ENCODE measurements around the gene HOXD4. TPM values are rescaled to one million over a fixed set of nuclear protein-coding genes. Genes with fewer than 3 reads are reported as not detected.

The HOXD4 gene
- total and polyA plus RNA-seq, 10 of the 15 experiments (the other 5 are each of a cell fraction or from before 2014, with no cell fraction given), result 0.07 TPM; not detected in 9

DNA sequence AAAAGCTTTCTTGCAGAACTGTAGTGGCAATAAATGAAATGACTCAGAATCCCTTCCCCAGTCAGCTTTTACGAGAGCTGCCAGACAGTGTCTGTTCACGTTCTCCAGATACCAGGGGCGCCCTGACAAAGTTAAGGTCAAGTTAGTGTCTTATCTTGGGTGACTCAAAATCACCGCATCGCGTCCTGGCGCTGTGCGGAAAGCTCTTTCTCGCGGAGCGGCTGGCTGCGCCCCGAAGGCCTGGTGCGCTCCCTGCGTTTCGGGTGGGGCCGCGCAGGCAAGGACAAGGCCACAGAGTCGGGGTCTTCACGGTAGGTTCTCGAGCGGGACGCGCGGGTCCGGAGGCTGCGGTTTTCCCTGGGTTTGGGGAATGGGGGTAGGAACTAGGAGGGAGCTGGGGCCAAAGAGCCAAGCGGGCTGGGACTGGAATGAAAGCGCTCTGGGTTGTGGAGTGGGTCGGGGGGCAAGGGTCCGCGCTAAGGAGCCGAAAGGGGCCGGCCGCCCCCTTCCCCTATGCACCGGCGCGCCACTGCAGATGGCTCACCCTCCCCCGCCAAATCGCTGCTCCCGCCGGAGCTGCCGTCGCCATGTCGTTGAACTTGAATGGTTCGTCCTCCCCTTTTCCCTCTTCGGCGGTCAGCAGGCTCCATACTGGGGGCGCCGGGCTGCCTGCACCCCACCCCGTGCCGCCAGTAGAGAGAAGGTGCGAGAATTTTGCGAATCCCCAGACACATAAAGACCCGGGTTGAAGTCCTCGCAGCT, 46.9 kb upstream of the HOXD4 start:
- Histone ChIP-seq H3K4me1 (ENCODE audit: control insufficient read depth, insufficient read depth, low read length) (no peaks in the 10 kb centered on the region), H3K79me2 (ENCODE audit: control insufficient read depth, insufficient read depth, low read length) (no peaks in the 10 kb centered on the region), H2AFZ (ENCODE audit: control insufficient read depth, low read depth, low read length) (no peak overlapping the region), H3K4me2 (ENCODE audit: control insufficient read depth, insufficient read depth) (no peak overlapping the region), H3K27me3 (replicated peaks in 1 of 2; ENCODE audit: control insufficient read depth in 2 of 2, insufficient read depth in 2 of 2, low read length in 1 of 2) (peaks cover 18 to 35% of the 10 kb centered on the region in 2 experiments), H4K20me1 (ENCODE audit: control insufficient read depth, insufficient read depth) (no peaks in the 10 kb centered on the region), H3K36me3 (ENCODE audit: control insufficient read depth in 2 of 2, insufficient read depth in 2 of 2, low read length in 1 of 2) (no peaks in the 10 kb centered on the region), H3K9ac (ENCODE audit: control insufficient read depth, insufficient read depth, low read length) (no peak overlapping the region), H3K9me3 (replicated peaks; ENCODE audit: control insufficient read depth, insufficient read depth, low read length) (peaks cover 3% of the 10 kb centered on the region; the same call in 1 of the 3 replicates), H3K27ac (ENCODE audit: control insufficient read depth, insufficient read depth) (no peak overlapping the region), H3K4me3 (no peak overlapping the region)
- ChIA-PET SMC1A (ENCODE audit: uncharacterized antibody, unreplicated experiment) (no interaction called here), POLR2A (no interaction called here), CTCF (no interaction called here), RAD21 (ENCODE audit: unreplicated experiment) (no interaction called here)
- in situ Hi-C loops (cut with MboI), result no loop called here
- BruUV-seq (replicated peaks), result no TSS peak
- intact Hi-C loops (cut with micrococcal nuclease; ENCODE audit: unreplicated experiment), result no loop called here
- no peak for ATAC-seq
- FAIRE-seq, result no peak
- no peak for DNase-seq (ENCODE audit: low read depth, low spot score)
- WGBS (ENCODE audit: insufficient coverage, insufficient replicate concordance, low lambda C conversion rate, missing lambda C conversion rate), result 57% methylated on average over 48 of the region's 56 CpGs
- TF ChIP-seq RCOR1 (conservative IDR thresholded peaks at IDR 0.05; ENCODE audit: low read depth, low read length) (no peak), TCF12 (IDR thresholded peaks at IDR 0.05; ENCODE audit: low read depth, low read length) (no peak), PML (IDR thresholded peaks at IDR 0.05; ENCODE audit: low read length) (no peak), NR2F1 (conservative IDR thresholded peaks at IDR 0.05) (no peak), ZSCAN29 (IDR thresholded peaks at IDR 0.05) (no peak), MYB (IDR thresholded peaks at IDR 0.05; ENCODE audit: borderline replicate concordance, low read depth, low read length) (no peak), MTA2 (IDR thresholded peaks at IDR 0.05; ENCODE audit: low read depth) (no peak), TAF1 (IDR thresholded peaks at IDR 0.05; ENCODE audit: borderline replicate concordance, low read depth, low read length) (no peak), ZZZ3 (IDR thresholded peaks at IDR 0.05; ENCODE audit: control insufficient read depth, insufficient read length, low read depth) (no peak), FOXM1 (IDR thresholded peaks at IDR 0.05; ENCODE audit: low read depth, low read length) (no peak), EZH2 (IDR thresholded peaks at IDR 0.05; ENCODE audit: borderline replicate concordance, control insufficient read depth, low read depth, low read length) (no peak)
- TF ChIP-seq, protein P1, sequence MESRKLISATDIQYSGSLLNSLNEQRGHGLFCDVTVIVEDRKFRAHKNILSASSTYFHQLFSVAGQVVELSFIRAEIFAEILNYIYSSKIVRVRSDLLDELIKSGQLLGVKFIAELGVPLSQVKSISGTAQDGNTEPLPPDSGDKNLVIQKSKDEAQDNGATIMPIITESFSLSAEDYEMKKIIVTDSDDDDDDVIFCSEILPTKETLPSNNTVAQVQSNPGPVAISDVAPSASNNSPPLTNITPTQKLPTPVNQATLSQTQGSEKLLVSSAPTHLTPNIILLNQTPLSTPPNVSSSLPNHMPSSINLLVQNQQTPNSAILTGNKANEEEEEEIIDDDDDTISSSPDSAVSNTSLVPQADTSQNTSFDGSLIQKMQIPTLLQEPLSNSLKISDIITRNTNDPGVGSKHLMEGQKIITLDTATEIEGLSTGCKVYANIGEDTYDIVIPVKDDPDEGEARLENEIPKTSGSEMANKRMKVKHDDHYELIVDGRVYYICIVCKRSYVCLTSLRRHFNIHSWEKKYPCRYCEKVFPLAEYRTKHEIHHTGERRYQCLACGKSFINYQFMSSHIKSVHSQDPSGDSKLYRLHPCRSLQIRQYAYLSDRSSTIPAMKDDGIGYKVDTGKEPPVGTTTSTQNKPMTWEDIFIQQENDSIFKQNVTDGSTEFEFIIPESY (IDR thresholded peaks at IDR 0.05), result no peak
- TF ChIP-seq, protein P2, sequence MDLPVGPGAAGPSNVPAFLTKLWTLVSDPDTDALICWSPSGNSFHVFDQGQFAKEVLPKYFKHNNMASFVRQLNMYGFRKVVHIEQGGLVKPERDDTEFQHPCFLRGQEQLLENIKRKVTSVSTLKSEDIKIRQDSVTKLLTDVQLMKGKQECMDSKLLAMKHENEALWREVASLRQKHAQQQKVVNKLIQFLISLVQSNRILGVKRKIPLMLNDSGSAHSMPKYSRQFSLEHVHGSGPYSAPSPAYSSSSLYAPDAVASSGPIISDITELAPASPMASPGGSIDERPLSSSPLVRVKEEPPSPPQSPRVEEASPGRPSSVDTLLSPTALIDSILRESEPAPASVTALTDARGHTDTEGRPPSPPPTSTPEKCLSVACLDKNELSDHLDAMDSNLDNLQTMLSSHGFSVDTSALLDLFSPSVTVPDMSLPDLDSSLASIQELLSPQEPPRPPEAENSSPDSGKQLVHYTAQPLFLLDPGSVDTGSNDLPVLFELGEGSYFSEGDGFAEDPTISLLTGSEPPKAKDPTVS (IDR thresholded peaks at IDR 0.05; ENCODE audit: low read depth, low read length), result no peak
- TF ChIP-seq, protein P3, sequence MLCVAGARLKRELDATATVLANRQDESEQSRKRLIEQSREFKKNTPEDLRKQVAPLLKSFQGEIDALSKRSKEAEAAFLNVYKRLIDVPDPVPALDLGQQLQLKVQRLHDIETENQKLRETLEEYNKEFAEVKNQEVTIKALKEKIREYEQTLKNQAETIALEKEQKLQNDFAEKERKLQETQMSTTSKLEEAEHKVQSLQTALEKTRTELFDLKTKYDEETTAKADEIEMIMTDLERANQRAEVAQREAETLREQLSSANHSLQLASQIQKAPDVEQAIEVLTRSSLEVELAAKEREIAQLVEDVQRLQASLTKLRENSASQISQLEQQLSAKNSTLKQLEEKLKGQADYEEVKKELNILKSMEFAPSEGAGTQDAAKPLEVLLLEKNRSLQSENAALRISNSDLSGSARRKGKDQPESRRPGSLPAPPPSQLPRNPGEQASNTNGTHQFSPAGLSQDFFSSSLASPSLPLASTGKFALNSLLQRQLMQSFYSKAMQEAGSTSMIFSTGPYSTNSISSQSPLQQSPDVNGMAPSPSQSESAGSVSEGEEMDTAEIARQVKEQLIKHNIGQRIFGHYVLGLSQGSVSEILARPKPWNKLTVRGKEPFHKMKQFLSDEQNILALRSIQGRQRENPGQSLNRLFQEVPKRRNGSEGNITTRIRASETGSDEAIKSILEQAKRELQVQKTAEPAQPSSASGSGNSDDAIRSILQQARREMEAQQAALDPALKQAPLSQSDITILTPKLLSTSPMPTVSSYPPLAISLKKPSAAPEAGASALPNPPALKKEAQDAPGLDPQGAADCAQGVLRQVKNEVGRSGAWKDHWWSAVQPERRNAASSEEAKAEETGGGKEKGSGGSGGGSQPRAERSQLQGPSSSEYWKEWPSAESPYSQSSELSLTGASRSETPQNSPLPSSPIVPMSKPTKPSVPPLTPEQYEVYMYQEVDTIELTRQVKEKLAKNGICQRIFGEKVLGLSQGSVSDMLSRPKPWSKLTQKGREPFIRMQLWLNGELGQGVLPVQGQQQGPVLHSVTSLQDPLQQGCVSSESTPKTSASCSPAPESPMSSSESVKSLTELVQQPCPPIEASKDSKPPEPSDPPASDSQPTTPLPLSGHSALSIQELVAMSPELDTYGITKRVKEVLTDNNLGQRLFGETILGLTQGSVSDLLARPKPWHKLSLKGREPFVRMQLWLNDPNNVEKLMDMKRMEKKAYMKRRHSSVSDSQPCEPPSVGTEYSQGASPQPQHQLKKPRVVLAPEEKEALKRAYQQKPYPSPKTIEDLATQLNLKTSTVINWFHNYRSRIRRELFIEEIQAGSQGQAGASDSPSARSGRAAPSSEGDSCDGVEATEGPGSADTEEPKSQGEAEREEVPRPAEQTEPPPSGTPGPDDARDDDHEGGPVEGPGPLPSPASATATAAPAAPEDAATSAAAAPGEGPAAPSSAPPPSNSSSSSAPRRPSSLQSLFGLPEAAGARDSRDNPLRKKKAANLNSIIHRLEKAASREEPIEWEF (IDR thresholded peaks at IDR 0.05; ENCODE audit: insufficient replicate concordance, low read depth, low read length), result no peak
